ENCODE data around the gene WWOX.

DNA sequence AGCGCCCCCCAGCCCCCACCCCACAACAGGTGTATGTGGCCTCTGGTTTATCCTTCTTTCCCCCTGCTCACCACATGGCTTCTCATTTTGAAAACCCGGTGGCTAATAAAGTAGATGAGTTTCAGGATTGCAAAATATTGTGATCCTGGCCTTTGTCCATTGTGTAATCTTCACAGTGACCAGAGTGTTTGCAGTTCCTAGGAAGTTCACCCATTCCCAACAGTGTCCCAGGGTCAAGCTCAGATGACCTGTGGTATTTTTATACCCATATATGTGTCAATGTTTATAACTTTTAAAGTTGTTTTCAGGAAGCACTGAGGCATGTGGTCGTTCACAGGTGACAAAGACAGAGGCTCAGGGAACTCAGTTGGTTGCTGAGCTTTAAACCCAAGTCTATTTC lies 721.9 kb downstream of the WWOX start:
- no peak for TF ChIP-seq POLR2A (IDR thresholded peaks at IDR 0.05; ENCODE audit: low read length)
- TF ChIP-seq GATA1 (IDR thresholded peaks at IDR 0.05; ENCODE audit: low read depth, low read length) = no peak
